ENCODE results near the gene TMTC2.

- TF ChIP-seq CTCF (IDR thresholded peaks at IDR 0.05) (no peak), POLR2A (IDR thresholded peaks at IDR 0.05) (no peak)
These were observed 470.1 kb downstream of the TMTC2 start for GRCh38 chr12:83156815-83157214.
